HG03571 (cell line): ENCODE data around the gene LIMS1.
"Not testable (repeated sequence)": the region's sequence is repeated elsewhere in the genome, so short reads cannot be mapped to it uniquely, and the experiment has no call there.

ENCODE experiments used
- ATAC-seq: cut with Tn5 transposase; IDR thresholded peaks from one replicate; pipeline ENCODE4 v1.9.1; 2021; ENCODE audit not compliant: unreplicated experiment

Gene LIMS1

DNA sequence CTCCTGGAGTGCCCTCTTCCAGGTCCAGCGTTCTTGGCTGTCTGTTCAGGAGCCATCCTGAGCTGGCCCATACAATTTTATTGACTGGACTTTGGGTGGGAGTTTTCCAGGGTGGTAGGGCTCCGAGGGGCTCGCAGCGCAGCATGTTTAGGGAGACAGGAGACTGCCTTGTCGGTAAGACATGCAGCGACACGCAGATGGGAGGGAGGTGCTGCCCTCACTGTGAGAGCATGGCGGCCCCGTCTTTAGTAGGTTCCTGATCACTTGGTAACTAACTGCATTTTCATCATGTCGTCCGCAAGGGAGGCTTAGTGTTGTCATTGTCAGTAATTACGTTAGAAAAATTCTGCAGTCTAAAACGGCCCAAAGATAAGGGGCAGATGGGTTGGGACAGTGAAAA lies 121.0 kb downstream of the LIMS1 start:
- ATAC-seq, result not testable (repeated sequence)

DNA sequence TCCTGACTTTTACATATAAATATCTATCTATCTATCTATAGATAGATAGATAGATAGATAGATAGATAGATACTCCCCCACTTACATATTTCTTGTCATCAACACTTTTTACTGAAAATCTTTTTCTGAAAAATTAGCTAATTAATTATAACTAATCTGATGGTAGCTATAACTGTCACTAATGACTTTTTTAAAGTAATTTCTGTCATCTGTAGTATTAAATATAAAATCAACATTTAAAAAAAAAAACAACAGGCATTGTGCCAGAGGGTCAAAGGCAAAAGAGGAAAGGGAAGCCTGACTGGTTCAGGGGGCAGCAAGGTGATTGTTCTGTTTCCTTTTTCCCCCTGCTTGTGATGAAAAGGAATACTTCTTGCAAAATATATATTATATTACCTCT lies 122.0 kb downstream of the LIMS1 start:
- not testable (repeated sequence) for ATAC-seq

DNA sequence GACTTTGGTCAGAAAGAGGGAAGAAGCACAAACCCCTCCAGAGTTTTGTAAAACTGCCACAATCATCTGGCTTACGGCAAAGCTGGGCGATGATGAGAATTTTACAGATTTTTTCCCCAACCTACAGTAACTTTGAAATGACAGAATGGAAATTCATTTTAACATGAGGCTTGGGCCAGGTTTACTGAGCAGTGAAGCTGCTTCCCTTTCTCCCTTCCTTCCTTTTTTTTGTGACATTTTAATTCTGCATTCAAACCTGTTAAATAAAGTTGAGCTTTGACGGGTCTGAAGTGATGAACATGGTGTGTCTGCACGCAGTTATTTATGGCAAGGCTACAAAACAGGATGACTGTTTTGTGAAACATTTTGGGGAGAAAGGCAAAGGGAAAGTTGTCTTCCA lies 123.2 kb downstream of the LIMS1 start:
- not testable (repeated sequence) for ATAC-seq

DNA sequence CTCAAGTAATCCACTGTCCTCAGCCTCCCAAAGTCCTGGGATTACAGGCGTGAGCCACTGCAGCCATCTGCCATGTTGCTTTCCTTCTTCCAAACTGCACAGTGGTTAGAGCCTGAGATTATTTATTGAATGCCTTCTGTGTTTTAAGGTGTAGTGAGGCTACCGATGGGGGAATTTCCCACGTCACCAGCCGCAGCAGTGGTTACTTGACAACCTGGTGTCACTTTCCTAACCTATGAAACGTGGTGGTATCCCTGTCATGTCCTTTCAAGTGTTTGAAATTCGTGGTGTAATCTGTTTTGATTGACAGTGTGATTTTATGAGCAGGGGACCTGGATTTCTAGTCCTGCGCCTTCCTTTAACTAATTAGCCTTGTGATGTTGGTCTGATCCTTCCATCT lies 124.3 kb downstream of the LIMS1 start:
- ATAC-seq, result not testable (repeated sequence)

DNA sequence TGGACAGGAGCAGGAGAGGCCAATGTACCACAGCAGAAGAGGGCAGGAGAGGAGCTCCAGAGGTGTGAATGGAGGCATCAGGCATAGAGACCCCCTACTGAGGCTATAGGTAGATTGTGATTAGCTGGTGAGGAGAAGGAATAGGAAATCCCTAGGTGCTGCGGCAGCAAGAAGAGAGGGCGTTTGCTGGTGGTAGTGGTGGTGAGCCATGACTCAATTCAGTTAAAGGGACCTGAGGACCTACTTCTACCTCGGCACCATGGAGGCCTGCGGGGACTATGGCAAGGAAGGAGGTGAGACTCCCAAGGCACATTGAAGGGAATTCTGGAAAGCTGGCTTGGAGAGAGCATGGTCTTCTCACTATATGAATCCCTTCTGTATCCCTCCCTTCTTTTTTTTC lies 127.2 kb downstream of the LIMS1 start:
- not testable (repeated sequence) for ATAC-seq

DNA sequence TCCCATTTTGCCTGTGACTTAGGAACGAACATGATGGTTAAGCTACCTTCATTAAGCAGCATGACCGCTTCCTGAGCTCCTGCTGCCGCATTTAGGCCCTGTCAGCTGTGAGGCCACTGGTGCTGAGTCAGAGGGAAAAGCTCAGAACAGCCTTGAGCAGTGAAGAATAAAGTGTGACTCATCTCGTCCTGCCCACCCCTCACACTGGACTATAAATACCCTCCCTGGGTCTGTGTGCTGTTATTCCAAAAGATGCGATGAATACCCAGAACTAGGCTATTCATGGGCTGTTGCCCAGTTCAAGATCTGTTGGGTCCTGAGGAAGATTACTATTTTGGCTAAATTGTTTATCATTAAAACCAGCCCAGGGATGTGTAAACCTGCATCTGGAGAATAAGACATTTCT lies 127.9 kb downstream of the LIMS1 start:
- ATAC-seq, result peak; percentile 96

DNA sequence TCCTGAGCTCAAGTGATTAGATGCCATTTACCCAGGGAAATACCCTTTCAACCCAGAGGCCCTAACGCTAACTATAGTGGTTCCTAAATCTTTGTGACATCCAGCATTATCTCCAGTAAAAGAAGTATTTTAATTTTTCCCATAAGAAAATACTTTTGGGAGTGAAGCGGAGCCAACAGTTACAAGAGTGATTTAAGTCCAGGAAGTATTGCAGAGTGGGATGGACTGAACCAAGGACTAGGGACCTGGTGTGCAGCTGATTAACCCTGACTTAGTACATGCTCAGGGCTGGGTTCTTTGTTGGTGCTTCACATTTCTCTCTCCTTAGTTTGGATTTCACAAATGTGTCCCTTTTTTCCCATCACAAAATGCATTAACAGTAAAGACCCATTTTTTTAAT lies 129.1 kb downstream of the LIMS1 start:
- not testable (repeated sequence) for ATAC-seq

DNA sequence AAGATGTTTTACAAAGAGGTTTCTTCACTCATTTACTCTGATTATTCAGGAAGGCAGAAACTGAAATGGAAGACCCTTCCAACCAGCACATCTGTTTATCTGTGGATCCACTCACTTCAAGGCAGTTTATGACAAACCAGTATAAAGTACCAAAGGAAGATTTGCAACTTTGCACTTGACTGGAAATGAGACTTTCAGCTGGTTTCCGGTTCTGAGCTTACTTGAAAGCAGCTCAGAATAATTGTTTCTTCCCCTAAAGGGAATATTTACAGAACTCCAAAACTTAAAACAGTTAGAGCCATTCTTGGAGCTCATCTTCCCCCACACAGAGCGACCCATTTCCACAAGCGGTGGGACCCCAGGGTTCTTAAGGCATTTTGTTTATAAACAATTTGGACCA lies 129.8 kb downstream of the LIMS1 start:
- not testable (repeated sequence) for ATAC-seq

DNA sequence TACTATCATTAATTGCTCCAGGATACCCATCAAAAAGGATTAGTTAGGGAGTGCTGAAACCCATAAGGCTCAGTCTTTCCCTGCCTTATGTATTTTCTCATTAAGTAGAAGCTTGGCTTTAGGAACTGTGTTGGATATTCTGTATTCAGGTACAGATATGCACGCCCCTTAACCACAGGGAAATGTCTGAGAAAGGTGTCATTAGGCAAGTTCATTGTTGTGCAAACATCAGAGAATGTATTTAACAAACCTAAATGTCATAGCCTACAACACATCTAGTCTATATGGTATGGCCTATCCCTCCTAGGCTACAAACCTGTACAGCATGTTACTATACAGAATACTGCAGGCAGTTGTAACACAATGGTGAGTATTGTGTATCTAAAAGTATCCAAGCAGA lies 130.7 kb downstream of the LIMS1 start:
- not testable (repeated sequence) for ATAC-seq

DNA sequence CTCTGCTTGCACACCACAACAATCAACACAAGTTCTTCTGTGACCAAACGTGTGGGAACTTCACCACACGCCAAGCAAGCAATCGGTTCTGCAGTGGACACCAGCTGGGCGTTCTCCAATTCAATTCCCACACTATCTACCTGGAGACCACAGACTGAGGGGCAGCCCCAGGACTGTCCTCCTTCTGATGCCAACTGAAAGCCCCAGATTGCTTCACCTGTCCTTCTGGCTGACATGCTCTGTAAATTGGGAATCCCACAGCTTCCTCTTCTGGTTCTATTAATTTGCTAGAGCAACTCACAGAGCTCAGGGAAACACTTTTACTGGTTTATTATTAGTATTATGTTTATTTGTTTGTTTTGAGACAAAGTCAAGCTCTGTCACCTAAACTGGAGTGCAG lies 131.7 kb downstream of the LIMS1 start:
- ATAC-seq, result not testable (repeated sequence)

DNA sequence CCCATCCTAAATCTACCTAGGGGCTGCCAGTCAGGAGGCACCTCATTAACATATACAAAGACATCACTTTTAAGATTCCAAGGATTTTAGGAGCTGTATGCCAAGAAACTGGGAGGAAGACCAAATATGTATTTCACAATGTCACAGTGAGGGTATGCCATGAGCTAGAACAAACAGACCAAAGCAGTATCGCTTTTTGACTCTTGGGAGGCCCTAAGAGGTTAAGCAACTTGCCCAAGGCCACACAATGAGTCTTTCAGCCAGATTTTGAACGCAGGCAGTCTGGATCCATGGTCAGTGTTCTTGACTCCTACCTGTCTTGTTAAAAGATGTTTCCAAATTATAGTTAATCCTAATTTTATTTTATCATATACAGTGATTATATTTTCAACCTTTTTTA lies 132.9 kb downstream of the LIMS1 start:
- ATAC-seq, result not testable (repeated sequence)

DNA sequence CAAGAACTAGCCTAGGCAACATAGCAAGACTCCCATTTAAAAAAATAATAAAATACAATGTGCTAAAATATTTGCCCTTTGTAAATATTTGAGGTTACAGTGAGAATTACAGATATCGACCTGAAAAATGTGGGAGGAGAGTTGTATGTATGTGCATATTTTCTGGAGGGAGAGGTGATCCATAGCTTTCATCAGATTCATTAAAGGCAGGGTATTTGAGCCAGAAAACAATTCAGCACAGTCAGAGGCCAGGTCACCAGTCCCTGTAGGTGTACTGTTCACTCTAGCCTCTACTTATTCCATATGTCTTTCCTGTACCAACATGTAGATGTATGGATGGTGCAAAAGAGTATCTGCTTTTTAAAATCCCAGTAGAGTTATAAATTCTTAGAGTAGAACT lies 136.0 kb downstream of the LIMS1 start:
- ATAC-seq, result not testable (repeated sequence)

DNA sequence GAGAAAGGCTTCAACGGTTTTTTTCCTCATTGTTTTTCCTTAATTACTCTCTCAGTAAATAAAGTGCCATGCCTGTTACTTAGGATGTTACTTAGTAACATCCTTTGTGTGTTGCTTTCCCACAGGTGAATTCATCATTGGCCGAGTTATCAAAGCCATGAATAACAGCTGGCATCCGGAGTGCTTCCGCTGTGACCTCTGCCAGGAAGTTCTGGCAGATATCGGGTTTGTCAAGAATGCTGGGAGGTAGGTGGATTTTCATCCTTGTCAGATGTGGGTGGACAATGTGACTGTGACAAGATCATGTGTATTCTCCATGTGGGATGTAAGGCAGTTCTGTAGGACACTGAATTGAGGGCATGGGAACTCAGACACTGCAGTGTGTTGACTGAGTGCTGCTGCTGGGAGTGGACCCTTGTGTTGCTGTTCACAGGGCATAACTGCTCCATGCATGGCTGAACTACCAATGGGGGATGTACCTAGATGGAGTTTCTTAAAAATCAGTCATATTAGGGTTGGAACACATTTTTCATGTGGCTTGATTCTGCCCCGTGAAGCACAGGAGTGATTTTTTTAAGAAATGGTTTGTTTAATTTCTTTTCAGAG lies 138.0 kb downstream of the LIMS1 start:
- not testable (repeated sequence) for ATAC-seq

DNA sequence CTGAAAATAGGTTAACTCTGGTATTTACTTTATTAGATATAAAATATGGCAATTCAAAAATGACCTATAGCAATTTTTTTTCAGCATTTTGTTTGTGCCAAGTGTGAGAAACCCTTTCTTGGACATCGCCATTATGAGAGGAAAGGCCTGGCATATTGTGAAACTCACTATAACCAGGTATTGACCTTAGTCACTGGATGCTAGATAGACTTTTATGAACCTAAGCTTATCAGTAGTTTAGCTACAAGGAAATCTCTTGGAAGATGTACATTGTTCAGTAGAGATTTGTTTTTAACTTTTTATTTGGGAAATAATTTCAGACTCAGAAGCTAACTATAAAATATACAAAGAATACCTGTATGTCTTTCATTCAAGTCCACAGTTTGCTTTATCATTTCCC lies 142.3 kb downstream of the LIMS1 start:
- ATAC-seq, result not testable (repeated sequence)

DNA sequence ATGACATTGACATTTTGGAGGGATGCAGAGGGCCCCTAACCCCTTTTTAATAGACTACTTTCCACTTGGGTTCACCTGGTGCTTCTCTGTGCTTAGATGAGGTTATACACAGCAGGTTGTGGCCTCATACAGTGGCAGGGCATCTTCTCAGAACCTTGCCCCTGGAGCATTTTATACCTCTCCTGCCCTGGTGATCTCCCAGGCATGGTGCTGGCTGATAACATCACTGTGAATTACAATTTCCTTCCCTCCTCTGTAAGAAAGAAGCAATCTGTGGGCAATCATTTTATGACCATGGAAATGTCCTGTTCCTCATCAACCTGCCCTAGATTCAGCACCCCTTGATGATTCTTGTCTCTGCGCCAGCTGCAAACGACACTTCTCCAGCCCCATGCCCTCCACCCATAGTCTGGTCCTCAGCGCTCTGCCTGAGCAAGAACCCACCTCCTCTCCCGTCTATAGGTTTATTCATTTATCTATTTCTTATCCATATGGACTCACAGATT lies 143.0 kb downstream of the LIMS1 start:
- ATAC-seq, result not testable (repeated sequence)

DNA sequence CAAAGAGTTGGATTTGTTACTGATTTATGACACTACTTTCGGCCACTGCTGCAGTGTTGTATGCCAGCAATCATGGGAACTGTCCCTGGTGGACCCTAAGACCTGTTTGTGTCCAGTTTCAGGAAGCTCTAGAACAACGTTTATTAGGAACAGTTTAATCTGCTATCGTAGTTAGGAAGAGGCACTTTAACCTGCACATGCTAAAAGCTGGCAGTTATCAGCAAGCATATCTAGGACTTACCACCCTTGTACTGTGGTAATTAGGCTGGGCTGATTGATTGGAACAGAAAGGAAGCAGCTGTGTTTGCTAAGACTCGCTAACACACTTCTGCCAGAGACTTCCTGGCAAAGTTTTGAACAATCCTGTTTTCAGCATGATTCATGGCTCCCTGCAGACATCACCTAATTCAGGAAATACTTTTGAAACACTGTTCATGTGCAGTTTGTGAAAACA lies 144.0 kb downstream of the LIMS1 start:
- not testable (repeated sequence) for ATAC-seq

DNA sequence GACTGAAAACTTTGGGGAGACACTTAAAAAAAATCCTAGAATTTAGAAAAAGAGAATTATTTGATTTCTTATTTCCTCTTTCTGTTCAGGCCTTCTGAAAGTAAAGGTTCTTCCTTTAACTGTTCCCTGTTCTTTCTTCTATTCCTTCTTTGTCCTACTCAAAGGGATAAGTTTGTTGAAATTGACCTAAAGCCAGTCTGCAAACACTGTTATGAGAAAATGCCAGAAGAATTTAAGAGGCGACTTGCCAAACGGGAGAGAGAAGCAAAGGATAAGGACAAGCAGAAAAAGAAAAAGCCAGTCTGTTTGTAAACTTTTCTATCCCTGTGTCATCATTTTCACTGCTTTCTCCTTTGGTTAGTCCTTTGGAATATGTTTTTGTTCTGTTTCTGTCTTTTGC lies 146.5 kb downstream of the LIMS1 start:
- ATAC-seq, result not testable (repeated sequence)

DNA sequence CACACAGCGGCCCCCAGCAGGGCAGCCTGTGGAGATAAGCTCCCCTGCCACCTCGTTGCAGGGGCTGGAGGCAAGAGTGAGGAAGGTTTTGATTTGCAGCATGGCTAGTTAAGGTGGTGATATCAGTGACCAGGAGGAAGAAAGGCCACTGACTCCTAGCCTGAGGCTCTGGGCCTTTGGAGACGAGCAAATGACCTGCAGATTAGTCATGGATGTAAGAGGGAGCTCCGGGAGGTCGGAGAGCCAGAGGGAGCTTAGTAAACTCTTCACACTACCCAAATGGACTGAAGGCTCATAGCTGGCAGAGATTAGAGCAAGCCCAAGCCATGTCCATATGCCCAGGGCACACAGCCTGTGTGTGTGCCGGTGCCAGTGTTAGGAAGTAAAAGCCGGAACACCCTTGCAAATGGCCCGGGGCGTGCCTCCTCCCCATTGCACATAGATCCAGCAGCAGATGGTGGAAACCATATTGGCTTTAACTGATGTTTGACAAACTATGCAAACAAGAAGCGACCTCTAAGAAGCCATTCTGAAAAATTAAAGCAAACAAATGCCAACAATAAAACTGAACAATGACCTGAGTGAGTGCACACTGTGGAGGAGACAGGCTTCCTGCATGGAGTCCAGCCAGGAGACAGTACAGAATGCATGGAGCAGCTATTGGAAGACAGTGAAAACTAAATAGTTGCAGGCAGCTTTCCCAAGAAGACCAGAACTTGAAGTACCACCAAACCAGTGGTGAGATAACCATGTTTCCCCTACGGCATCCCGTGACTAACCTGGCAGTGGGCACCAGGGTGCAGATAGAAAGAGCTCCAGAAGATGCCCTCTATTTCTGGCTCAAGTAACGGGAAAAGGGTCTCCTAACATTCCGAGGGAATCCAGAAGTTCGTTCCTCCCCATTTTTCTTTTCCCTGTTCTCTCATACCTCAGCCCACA lies 154.8 kb downstream of the LIMS1 start:
- ATAC-seq, result not testable (repeated sequence)

DNA sequence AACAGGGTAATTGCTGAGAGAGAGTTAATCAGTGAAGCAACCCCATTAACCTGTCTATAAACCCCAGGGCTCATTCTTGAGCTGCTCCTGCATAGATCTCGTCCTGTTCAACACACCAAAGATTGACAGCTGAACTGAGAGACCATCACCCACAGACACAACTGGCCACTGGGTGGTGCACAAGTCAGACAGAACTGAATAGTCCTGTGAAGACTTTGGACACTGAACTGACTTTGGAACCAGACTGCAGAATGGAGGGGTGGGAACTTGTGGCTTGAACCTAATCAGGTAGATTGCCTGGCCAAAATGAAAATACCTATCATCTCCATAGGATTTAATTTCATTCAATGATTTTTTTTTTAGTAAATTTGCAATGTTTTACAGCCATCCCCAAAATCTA lies 155.7 kb downstream of the LIMS1 start:
- not testable (repeated sequence) for ATAC-seq

DNA sequence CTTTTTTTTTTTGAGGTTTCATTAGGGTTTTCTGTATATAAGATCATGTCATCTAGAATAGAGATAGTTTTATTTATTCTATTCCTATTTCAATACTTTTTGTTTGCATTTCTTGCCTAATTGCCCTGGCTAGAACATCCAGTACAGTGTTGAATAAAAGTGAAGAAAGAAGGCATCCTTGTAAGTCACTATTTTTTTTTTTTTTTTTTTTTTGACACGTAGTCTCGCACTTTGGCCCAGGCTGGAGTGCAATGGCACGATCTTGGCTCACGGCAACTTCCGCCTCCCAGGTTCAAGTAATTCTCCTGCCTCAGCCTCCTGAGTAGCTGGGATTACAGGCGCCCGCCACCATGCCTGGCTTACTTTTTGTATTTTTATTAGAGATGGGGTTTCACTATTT lies 157.2 kb downstream of the LIMS1 start:
- ATAC-seq, result no peak

DNA sequence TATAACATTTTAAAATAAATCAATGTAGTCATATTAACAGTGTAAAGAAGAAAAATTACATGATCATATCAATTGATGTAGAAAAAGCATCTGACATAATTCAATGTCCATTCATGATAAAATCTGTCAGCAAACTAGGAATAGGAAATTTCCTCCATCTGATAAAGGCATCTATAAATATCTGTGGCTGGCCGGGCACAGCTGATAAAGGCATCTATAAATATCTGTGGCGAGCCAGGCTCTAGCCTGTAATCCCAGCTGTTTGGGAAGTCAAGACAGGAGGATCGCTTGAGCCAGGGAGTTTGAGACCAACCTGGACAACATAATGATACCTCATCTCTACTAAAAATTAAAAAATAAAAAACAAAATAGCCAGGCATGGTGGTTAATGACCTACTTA lies 166.9 kb downstream of the LIMS1 start:
- no peak for ATAC-seq

DNA sequence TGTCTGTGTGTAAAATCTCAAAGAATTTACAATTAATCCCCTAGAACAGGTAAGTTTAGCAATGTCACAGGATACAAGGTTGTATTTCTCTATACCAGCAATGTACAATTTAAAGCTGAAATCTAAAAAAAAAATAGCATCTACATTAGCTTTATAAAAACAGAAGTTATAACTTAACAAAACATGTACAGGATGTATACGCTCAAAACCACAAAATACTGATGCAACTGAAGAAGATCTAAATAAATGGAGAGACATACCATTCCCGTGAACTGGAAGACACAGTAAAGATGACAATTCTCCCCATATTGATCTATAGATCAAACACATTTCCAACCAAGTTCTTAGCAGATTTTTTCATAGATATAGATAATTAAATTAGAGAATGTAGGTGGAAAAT lies 167.5 kb downstream of the LIMS1 start:
- no peak for ATAC-seq
